ENCODE data around the gene SYNDIG1L.

DNA sequence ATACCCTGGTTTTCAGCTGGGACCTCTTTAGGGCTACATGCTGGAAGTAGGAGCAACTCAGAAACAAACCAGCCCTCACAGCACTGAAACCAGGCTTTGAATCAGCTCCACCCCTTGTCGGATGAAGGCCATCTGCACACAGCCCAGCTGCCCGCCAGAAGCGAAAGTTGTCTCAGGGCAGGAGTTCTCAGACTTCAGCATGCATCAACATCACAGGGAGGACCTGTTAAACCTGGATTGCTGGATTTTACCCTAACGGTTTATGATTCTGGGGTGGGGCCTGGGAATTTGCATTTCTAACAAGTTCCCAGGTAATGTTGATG is 10.9 kb downstream of the SYNDIG1L start:
- TF ChIP-seq CTCF (IDR thresholded peaks at IDR 0.05; ENCODE audit: low read depth, low read length, missing input control) (no peak), HNF4G (IDR thresholded peaks at IDR 0.05) (no peak), TAF1 (conservative IDR thresholded peaks at IDR 0.05) (no peak), ATF3 (IDR thresholded peaks at IDR 0.05) (no peak), GABPA (IDR thresholded peaks at IDR 0.05 in 1 of 2, conservative IDR thresholded peaks at IDR 0.05 in 1 of 2) (no peak), RAD21 (IDR thresholded peaks at IDR 0.05) (no peak), HNF4A (conservative IDR thresholded peaks at IDR 0.05) (no peak), EGR1 (IDR thresholded peaks at IDR 0.05; ENCODE audit: low read depth in 2 of 2) (no peak), SP1 (IDR thresholded peaks at IDR 0.05) (no peak)
